K562 (cell line): ENCODE data around the gene MEGF11.

Experiments
- BDP1 ChIP-seq: IDR thresholded peaks from 3 replicates; pipeline ENCODE4 v1.6.1; 2011; ENCODE audit not compliant: insufficient read length, insufficient read depth
- CHD1 ChIP-seq: fragments of 200-600 bp; sonication (generic); IDR thresholded peaks from one replicate; pipeline ENCODE4 v1.6.1; 2012; ENCODE audit warnings: mild to moderate bottlenecking, moderate library complexity, low read length, inconsistent platforms
- KDM1A ChIP-seq, 2 experiments: fragments of 450-650 bp; IDR thresholded peaks; 2 replicates each; pipeline ENCODE4 v1.6.1; 2016; ENCODE audit warnings: mild to moderate bottlenecking in 2 of 2
- MTF1 ChIP-seq: fragments of 250-450 bp; sonication (Bioruptor Pico); IDR thresholded peaks from 2 replicates; pipeline ENCODE4 v1.9.0; 2021; ENCODE audit warnings: moderate library complexity, mild to moderate bottlenecking, inconsistent platforms, borderline replicate concordance
- NFXL1 ChIP-seq: fragments of 450-650 bp; formaldehyde crosslinking; IDR thresholded peaks from 2 replicates; pipeline ENCODE4 v1.4.0; 2021; ENCODE audit warnings: mild to moderate bottlenecking
- POLR2AphosphoS5 ChIP-seq: IDR thresholded peaks from 2 replicates; pipeline ENCODE4 v1.6.1; 2011; ENCODE audit warnings: mild to moderate bottlenecking, low read depth, low read length, moderate library complexity; ENCODE audit not compliant: control insufficient read depth, insufficient read depth
- PTBP1 ChIP-seq: fragments of 200-400 bp; formaldehyde crosslinking; IDR thresholded peaks from 2 replicates; pipeline ENCODE4 v1.6.1; 2017; ENCODE audit warnings: low read depth, low read length
- SP1 ChIP-seq: sonication (generic); formaldehyde crosslinking; IDR thresholded peaks from 2 replicates; pipeline ENCODE4 v1.8.1; 2022; ENCODE audit warnings: mild to moderate bottlenecking, missing genetic modification reagents
- TCF7 ChIP-seq: sonication (generic); IDR thresholded peaks from 2 replicates; pipeline ENCODE4 v1.6.1; 2016; ENCODE audit warnings: antibody characterized with exemption, borderline replicate concordance
- TF ChIP-seq, protein P1 (sequence below): fragments of 250-450 bp; sonication (Bioruptor Pico); IDR thresholded peaks from 2 replicates; pipeline ENCODE4 v1.8.0; 2021; ENCODE audit warnings: borderline replicate concordance, mild to moderate bottlenecking, moderate library complexity; ENCODE audit not compliant: poor library complexity, severe bottlenecking
- TF ChIP-seq, protein P2 (sequence below), 3 experiments: IDR thresholded peaks in 2 of 3; conservative IDR thresholded peaks in 1 of 3; 2 replicates each; pipeline ENCODE4 v1.5.1; 2011 to 2012; ENCODE audit warnings: low read length in 3 of 3, mild to moderate bottlenecking in 3 of 3, control low read depth in 2 of 3, improper control_type of control experiment in 1 of 3, inconsistent platforms in 1 of 3, low read depth in 1 of 3, mixed read lengths in 1 of 3, moderate library complexity in 1 of 3; ENCODE audit not compliant: insufficient read depth in 2 of 3
- TF ChIP-seq, protein P3 (sequence below): sonication (generic); formaldehyde crosslinking; IDR thresholded peaks from 2 replicates; pipeline ENCODE4 v1.8.1; 2023; ENCODE audit warnings: mild to moderate bottlenecking, missing genetic modification reagents
- TF ChIP-seq, protein P4 (sequence below): sonication (generic); formaldehyde crosslinking; IDR thresholded peaks from 2 replicates; pipeline ENCODE4 v1.8.0; 2023; ENCODE audit warnings: mild to moderate bottlenecking, missing genetic modification reagents

DNA sequence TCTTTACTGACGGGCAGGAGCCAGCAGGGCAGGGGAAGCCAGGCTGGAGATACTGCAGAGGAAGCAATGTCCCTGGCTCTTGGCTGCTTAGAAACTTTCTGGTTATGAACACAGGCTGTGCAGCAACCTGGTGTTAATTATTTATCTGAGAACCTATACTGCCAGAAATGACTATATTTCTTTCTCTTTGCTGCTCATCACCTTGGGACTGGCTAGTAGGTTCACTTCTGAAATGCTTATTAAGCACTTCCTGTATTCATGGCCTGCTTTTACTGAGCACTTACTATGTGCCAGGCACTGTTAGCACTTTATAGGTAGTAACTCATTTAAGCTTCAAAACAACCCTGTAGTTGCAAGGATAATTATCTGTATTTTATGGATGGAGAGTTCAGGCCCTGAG is 326.7 kb downstream of the MEGF11 start:
- TF ChIP-seq, protein P1, sequence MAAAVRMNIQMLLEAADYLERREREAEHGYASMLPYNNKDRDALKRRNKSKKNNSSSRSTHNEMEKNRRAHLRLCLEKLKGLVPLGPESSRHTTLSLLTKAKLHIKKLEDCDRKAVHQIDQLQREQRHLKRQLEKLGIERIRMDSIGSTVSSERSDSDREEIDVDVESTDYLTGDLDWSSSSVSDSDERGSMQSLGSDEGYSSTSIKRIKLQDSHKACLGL (CRISPR knock-in tag), result no peak
- TF ChIP-seq, protein P2, sequence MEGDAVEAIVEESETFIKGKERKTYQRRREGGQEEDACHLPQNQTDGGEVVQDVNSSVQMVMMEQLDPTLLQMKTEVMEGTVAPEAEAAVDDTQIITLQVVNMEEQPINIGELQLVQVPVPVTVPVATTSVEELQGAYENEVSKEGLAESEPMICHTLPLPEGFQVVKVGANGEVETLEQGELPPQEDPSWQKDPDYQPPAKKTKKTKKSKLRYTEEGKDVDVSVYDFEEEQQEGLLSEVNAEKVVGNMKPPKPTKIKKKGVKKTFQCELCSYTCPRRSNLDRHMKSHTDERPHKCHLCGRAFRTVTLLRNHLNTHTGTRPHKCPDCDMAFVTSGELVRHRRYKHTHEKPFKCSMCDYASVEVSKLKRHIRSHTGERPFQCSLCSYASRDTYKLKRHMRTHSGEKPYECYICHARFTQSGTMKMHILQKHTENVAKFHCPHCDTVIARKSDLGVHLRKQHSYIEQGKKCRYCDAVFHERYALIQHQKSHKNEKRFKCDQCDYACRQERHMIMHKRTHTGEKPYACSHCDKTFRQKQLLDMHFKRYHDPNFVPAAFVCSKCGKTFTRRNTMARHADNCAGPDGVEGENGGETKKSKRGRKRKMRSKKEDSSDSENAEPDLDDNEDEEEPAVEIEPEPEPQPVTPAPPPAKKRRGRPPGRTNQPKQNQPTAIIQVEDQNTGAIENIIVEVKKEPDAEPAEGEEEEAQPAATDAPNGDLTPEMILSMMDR (IDR thresholded peaks at IDR 0.05 in 2 of 3, conservative IDR thresholded peaks at IDR 0.05 in 1 of 3; ENCODE audit: insufficient read depth in 2 of 3, low read depth in 1 of 3, low read length in 3 of 3), result no peak
- TF ChIP-seq NFXL1 (CRISPR knock-in tag) (no peak), MTF1 (CRISPR knock-in tag) (no peak), CHD1 (no peak), TCF7 (no peak), BDP1 (no peak), PTBP1 (no peak), KDM1A (IDR thresholded peaks at IDR 0.05) (no peak), POLR2AphosphoS5 (no peak), SP1 (no peak)
- TF ChIP-seq, protein P3, sequence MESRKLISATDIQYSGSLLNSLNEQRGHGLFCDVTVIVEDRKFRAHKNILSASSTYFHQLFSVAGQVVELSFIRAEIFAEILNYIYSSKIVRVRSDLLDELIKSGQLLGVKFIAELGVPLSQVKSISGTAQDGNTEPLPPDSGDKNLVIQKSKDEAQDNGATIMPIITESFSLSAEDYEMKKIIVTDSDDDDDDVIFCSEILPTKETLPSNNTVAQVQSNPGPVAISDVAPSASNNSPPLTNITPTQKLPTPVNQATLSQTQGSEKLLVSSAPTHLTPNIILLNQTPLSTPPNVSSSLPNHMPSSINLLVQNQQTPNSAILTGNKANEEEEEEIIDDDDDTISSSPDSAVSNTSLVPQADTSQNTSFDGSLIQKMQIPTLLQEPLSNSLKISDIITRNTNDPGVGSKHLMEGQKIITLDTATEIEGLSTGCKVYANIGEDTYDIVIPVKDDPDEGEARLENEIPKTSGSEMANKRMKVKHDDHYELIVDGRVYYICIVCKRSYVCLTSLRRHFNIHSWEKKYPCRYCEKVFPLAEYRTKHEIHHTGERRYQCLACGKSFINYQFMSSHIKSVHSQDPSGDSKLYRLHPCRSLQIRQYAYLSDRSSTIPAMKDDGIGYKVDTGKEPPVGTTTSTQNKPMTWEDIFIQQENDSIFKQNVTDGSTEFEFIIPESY (CRISPR knock-in tag), result no peak
- TF ChIP-seq, protein P4, sequence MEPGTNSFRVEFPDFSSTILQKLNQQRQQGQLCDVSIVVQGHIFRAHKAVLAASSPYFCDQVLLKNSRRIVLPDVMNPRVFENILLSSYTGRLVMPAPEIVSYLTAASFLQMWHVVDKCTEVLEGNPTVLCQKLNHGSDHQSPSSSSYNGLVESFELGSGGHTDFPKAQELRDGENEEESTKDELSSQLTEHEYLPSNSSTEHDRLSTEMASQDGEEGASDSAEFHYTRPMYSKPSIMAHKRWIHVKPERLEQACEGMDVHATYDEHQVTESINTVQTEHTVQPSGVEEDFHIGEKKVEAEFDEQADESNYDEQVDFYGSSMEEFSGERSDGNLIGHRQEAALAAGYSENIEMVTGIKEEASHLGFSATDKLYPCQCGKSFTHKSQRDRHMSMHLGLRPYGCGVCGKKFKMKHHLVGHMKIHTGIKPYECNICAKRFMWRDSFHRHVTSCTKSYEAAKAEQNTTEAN (CRISPR knock-in tag), result no peak
